ENCODE data around the gene SUCO.

DNA sequence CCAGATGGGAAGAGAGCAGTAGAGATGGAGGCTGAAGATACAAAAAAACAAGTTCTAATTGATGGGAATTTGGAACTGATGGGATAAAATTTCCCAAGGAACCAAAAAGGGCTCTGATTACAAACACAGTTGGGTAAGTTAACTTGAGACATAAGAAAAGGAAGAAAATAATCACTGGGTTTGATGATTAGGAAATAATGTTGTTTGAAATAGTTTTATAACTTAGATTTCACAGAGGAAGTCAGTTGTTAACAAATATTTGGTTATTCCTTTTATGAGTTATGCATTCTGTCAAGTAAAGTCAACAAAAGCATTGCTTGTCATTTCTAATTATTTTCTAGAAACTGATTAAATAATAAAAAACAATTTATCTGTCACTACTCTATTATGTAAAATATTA, 20.4 kb upstream of the SUCO start:
- TF ChIP-seq, protein P1, sequence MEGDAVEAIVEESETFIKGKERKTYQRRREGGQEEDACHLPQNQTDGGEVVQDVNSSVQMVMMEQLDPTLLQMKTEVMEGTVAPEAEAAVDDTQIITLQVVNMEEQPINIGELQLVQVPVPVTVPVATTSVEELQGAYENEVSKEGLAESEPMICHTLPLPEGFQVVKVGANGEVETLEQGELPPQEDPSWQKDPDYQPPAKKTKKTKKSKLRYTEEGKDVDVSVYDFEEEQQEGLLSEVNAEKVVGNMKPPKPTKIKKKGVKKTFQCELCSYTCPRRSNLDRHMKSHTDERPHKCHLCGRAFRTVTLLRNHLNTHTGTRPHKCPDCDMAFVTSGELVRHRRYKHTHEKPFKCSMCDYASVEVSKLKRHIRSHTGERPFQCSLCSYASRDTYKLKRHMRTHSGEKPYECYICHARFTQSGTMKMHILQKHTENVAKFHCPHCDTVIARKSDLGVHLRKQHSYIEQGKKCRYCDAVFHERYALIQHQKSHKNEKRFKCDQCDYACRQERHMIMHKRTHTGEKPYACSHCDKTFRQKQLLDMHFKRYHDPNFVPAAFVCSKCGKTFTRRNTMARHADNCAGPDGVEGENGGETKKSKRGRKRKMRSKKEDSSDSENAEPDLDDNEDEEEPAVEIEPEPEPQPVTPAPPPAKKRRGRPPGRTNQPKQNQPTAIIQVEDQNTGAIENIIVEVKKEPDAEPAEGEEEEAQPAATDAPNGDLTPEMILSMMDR (conservative IDR thresholded peaks at IDR 0.05; ENCODE audit: low read depth, low read length): no peak
- TF ChIP-seq EZH2 (IDR thresholded peaks at IDR 0.05; ENCODE audit: borderline replicate concordance, low read depth, low read length, poor library complexity, severe bottlenecking): no peak
